GM23338 (cell line): ENCODE measurements around the gene RSPH6A. TPM values are rescaled to one million over a fixed set of nuclear protein-coding genes. Genes with fewer than 3 reads are reported as not detected.

Source experiments
- ATAC-seq: fragments of 200-7000 bp; cut with Tn5 transposase; 3 replicates; pipeline ENCODE4 v1.9.1; 2020
- DNase-seq: peaks from one replicate; pipeline ENCODE4 v3.0.0-alpha.2; 2015; ENCODE audit warnings: low spot score
- H2AFZ ChIP-seq: fragments of 200-600 bp; sonication (generic); 2 replicates; pipeline ENCODE4 v1.8.0; 2016; ENCODE audit warnings: antibody characterized with exemption, mild to moderate bottlenecking, moderate library complexity
- H3F3A ChIP-seq: fragments of 200-600 bp; sonication (generic); replicated peaks from 2 replicates; pipeline ENCODE4 v1.8.0; 2017; ENCODE audit warnings: antibody characterized with exemption, mixed run types, low read depth
- H3K27ac ChIP-seq: fragments of 200-600 bp; sonication (generic); 2 replicates; pipeline ENCODE4 v1.6.1; 2016; ENCODE audit warnings: low read depth
- H3K27me3 ChIP-seq: fragments of 200-600 bp; sonication (generic); 2 replicates; pipeline ENCODE4 v1.8.0; 2016; ENCODE audit warnings: mild to moderate bottlenecking, mixed run types, moderate library complexity; ENCODE audit not compliant: insufficient read depth
- H3K36me3 ChIP-seq: fragments of 200-600 bp; sonication (generic); 2 replicates; pipeline ENCODE4 v1.8.0; 2016; ENCODE audit warnings: mild to moderate bottlenecking; ENCODE audit not compliant: insufficient read depth
- H3K4me1 ChIP-seq: fragments of 200-600 bp; sonication (generic); 2 replicates; pipeline ENCODE4 v1.8.0; 2016; ENCODE audit warnings: mild to moderate bottlenecking, moderate library complexity; ENCODE audit not compliant: insufficient read depth
- H3K4me2 ChIP-seq: fragments of 200-600 bp; sonication (generic); 2 replicates; pipeline ENCODE4 v1.7.1; 2017; ENCODE audit warnings: mixed run types
- H3K4me3 ChIP-seq: fragments of 200-600 bp; sonication (generic); 2 replicates; pipeline ENCODE4 v1.6.1; 2016; ENCODE audit warnings: mixed run types
- H3K79me2 ChIP-seq: fragments of 200-600 bp; sonication (generic); replicated peaks from 2 replicates; pipeline ENCODE4 v1.8.0; 2017; ENCODE audit warnings: mild to moderate bottlenecking; ENCODE audit not compliant: insufficient read depth
- H3K9me2 ChIP-seq: fragments of 200-600 bp; sonication (generic); 2 replicates; pipeline ENCODE4 v1.8.0; 2017; ENCODE audit not compliant: insufficient read depth
- H4K20me1 ChIP-seq: fragments of 200-600 bp; sonication (generic); replicated peaks from 2 replicates; pipeline ENCODE4 v1.8.0; 2017; ENCODE audit warnings: mild to moderate bottlenecking; ENCODE audit not compliant: insufficient read depth
- H3K27ac Mint-ChIP-seq: 2 replicates; pipeline ENCODE4 v1.8.0; 2020; ENCODE audit warnings: inconsistent platforms, mild to moderate bottlenecking, moderate library complexity, mixed read lengths
- H3K27me3 Mint-ChIP-seq: 3 replicates; pipeline ENCODE4 v1.8.0; 2022; ENCODE audit warnings: low read depth, mild to moderate bottlenecking, moderate library complexity, mixed read lengths, inconsistent platforms; ENCODE audit not compliant: insufficient read depth, poor library complexity
- H3K36me3 Mint-ChIP-seq: 3 replicates; pipeline ENCODE4 v1.8.0; 2021; ENCODE audit warnings: low read depth, mild to moderate bottlenecking, inconsistent platforms, moderate library complexity, mixed read lengths
- H3K4me1 Mint-ChIP-seq: 3 replicates; pipeline ENCODE4 v1.8.0; 2020; ENCODE audit warnings: mild to moderate bottlenecking, inconsistent platforms, mixed read lengths
- H3K4me3 Mint-ChIP-seq: 3 replicates; pipeline ENCODE4 v1.8.0; 2021; ENCODE audit warnings: moderate library complexity, mild to moderate bottlenecking, inconsistent platforms, mixed read lengths
- H3K9me3 Mint-ChIP-seq: 3 replicates; pipeline ENCODE4 v1.8.0; 2020; ENCODE audit warnings: moderate library complexity, mild to moderate bottlenecking, inconsistent platforms, mixed read lengths
- EZH2phosphoT487 ChIP-seq: fragments of 200-600 bp; sonication (generic); IDR thresholded peaks from one replicate; pipeline ENCODE4 v1.8.1; 2018; ENCODE audit warnings: antibody characterized with exemption; ENCODE audit not compliant: unreplicated experiment
- JUNB ChIP-seq: IDR thresholded peaks from one replicate; pipeline ENCODE4 v1.6.1; 2016; ENCODE audit warnings: antibody characterized with exemption; ENCODE audit not compliant: unreplicated experiment
- polyA plus RNA-seq: library from polyadenylated mRNA; unstranded; fragments of >200 nt; fragmentation: Nextera tagmentation; extraction: Ambion mirVana; gene quantifications from 2 replicates; pipeline ENCODE4 v1.2.1, GENCODE V29; 2016
- total RNA-seq: library from RNA; depleted of rRNA; stranded (reverse); fragments of >200 nt; shearing (Covaris generic); gene quantifications from 2 replicates; pipeline ENCODE4 v1.2.3, GENCODE V29; 2014
- TF ChIP-seq, protein P1 (sequence below): fragments of 250-450 bp; sonication (Bioruptor Pico); IDR thresholded peaks from 2 replicates; pipeline ENCODE4 v1.5.0; 2020; ENCODE audit warnings: mild to moderate bottlenecking, moderate library complexity
- TF ChIP-seq, protein P2 (sequence below), 2 experiments: fragments of 200-600 bp in 1 of 2; sonication (generic) in 1 of 2; conservative IDR thresholded peaks; 2 replicates each; pipeline versions ENCODE4 v1.5.1 to v1.6.1; 2016 to 2017; ENCODE audit warnings: antibody characterized with exemption in 2 of 2, low read depth in 2 of 2, mild to moderate bottlenecking in 2 of 2, moderate library complexity in 1 of 2

The RSPH6A gene
- total and polyA plus RNA-seq, 2 experiments from 2014 or later: 0.11 to 0.21 TPM

DNA sequence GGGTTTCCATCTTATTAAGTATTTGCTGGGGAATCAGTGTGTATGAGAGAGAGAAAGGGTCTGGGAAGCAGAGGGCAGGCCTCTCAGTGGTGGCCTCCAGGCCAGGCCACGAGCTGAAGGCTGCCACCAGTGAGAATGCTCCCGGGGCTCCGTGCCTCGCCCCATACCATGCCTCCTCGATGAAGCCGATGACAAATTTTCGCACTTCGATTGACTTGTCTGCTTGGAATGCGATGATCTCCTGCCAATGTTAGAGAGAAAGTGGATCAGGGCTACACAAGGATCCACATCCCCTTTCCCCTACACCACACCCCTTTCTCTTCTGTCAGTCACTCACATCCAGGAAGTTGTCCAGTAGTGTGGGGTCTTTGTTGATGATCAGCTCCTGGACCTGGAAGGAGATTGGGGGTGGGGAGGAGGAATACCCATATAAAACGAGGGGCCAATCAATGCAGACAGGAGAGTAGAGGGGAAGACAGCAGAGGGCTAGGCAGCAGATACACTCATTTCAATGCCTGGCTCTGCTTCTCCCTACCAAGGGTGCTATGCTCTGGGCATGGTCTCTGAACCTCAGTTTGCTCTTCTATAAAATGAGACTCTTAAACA, 37.1 kb upstream of the RSPH6A start (continued):
- TF ChIP-seq, protein P1, sequence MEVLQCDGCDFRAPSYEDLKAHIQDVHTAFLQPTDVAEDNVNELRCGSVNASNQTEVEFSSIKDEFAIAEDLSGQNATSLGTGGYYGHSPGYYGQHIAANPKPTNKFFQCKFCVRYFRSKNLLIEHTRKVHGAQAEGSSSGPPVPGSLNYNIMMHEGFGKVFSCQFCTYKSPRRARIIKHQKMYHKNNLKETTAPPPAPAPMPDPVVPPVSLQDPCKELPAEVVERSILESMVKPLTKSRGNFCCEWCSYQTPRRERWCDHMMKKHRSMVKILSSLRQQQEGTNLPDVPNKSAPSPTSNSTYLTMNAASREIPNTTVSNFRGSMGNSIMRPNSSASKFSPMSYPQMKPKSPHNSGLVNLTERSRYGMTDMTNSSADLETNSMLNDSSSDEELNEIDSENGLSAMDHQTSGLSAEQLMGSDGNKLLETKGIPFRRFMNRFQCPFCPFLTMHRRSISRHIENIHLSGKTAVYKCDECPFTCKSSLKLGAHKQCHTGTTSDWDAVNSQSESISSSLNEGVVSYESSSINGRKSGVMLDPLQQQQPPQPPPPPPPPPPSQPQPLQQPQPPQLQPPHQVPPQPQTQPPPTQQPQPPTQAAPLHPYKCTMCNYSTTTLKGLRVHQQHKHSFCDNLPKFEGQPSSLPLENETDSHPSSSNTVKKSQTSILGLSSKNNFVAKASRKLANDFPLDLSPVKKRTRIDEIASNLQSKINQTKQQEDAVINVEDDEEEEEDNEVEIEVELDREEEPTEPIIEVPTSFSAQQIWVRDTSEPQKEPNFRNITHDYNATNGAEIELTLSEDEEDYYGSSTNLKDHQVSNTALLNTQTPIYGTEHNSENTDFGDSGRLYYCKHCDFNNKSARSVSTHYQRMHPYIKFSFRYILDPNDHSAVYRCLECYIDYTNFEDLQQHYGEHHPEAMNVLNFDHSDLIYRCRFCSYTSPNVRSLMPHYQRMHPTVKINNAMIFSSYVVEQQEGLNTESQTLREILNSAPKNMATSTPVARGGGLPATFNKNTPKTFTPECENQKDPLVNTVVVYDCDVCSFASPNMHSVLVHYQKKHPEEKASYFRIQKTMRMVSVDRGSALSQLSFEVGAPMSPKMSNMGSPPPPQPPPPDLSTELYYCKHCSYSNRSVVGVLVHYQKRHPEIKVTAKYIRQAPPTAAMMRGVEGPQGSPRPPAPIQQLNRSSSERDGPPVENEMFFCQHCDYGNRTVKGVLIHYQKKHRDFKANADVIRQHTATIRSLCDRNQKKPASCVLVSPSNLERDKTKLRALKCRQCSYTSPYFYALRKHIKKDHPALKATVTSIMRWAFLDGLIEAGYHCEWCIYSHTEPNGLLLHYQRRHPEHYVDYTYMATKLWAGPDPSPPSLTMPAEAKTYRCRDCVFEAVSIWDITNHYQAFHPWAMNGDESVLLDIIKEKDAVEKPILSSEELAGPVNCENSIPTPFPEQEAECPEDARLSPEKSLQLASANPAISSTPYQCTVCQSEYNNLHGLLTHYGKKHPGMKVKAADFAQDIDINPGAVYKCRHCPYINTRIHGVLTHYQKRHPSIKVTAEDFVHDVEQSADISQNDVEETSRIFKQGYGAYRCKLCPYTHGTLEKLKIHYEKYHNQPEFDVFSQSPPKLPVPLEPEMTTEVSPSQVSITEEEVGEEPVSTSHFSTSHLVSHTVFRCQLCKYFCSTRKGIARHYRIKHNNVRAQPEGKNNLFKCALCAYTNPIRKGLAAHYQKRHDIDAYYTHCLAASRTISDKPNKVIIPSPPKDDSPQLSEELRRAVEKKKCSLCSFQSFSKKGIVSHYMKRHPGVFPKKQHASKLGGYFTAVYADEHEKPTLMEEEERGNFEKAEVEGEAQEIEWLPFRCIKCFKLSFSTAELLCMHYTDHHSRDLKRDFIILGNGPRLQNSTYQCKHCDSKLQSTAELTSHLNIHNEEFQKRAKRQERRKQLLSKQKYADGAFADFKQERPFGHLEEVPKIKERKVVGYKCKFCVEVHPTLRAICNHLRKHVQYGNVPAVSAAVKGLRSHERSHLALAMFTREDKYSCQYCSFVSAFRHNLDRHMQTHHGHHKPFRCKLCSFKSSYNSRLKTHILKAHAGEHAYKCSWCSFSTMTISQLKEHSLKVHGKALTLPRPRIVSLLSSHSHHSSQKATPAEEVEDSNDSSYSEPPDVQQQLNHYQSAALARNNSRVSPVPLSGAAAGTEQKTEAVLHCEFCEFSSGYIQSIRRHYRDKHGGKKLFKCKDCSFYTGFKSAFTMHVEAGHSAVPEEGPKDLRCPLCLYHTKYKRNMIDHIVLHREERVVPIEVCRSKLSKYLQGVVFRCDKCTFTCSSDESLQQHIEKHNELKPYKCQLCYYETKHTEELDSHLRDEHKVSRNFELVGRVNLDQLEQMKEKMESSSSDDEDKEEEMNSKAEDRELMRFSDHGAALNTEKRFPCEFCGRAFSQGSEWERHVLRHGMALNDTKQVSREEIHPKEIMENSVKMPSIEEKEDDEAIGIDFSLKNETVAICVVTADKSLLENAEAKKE (CRISPR knock-in tag): no peak

DNA sequence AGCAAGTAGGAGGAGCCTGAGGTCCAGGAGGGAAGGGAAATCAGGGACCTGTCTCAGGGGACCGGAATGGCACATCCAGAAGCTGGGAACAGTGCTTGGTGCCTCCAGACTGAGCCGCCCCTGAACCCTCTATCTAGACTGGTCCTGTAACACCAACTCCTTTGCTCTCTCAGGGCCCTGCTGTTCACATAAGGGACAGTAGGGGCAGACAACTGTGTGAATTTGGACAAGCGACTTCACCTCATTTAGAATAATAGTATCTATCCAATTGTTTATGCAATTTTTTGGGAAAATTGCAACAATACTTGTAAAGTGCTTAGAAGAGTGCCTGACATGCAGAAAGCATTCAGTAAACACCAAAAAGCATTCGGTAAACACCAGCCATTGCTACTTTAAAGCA, 33.8 kb upstream of the RSPH6A start:
- Histone ChIP-seq H2AFZ (no peak overlapping the region), H3F3A (peaks cover 20% of the 10 kb centered on the region), H3K36me3 (peaks cover 75% of the 10 kb centered on the region), H3K27ac (no peak overlapping the region), H3K4me2 (no peak overlapping the region), H3K9me2 (no peaks in the 10 kb centered on the region), H3K4me1 (no peaks in the 10 kb centered on the region), H3K79me2 (no peaks in the 10 kb centered on the region), H4K20me1 (peaks cover 28% of the 10 kb centered on the region), H3K27me3 (no peaks in the 10 kb centered on the region), H3K4me3 (no peak overlapping the region)
- Mint-ChIP-seq H3K4me1 (no peaks in the 10 kb centered on the region), H3K36me3 (peaks cover 85% of the 10 kb centered on the region), H3K27ac (no peak overlapping the region), H3K9me3 (no peaks in the 10 kb centered on the region), H3K4me3 (no peak overlapping the region), H3K27me3 (peaks cover 6% of the 10 kb centered on the region)
- DNase-seq: peak; percentile 37
- ATAC-seq: peak; percentile 84
- TF ChIP-seq JUNB (no peak), EZH2phosphoT487 (no peak)
- TF ChIP-seq, protein P2, sequence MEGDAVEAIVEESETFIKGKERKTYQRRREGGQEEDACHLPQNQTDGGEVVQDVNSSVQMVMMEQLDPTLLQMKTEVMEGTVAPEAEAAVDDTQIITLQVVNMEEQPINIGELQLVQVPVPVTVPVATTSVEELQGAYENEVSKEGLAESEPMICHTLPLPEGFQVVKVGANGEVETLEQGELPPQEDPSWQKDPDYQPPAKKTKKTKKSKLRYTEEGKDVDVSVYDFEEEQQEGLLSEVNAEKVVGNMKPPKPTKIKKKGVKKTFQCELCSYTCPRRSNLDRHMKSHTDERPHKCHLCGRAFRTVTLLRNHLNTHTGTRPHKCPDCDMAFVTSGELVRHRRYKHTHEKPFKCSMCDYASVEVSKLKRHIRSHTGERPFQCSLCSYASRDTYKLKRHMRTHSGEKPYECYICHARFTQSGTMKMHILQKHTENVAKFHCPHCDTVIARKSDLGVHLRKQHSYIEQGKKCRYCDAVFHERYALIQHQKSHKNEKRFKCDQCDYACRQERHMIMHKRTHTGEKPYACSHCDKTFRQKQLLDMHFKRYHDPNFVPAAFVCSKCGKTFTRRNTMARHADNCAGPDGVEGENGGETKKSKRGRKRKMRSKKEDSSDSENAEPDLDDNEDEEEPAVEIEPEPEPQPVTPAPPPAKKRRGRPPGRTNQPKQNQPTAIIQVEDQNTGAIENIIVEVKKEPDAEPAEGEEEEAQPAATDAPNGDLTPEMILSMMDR (conservative IDR thresholded peaks at IDR 0.05; ENCODE audit: low read depth in 2 of 2): peak; percentile 12 to 34; a peak in 3 of 4 replicates
